ENCODE measurements around the gene ECHDC3. TPM values are rescaled to one million over a fixed set of nuclear protein-coding genes. Genes with fewer than 3 reads are reported as not detected.

ECHDC3 gene
- total and polyA plus RNA-seq, 7 donors = 4.8 to 21.8 (median 13.8) TPM

GRCh38 chr10:11795101-11795920 lies 53.1 kb downstream of the ECHDC3 start:
- Histone ChIP-seq H3K27me3 (peaks cover 0 to 7% (median 0%) of the 10 kb centered on the region in 3 donors), H3K36me3 (no peaks in the 10 kb centered on the region), H3K9me3 (no peaks in the 10 kb centered on the region), H3K4me1 (no peaks in the 10 kb centered on the region), H3K4me3 (no peak overlapping the region), H3K27ac (no peak overlapping the region)
- no peak for DNase-seq
- 92 to 93% methylated on average over 25 of the region's 25 CpGs for WGBS, 2 donors
- intact Hi-C loops (cut with DNase I) = no loop called here
- no peak for TF ChIP-seq EP300 (IDR thresholded peaks at IDR 0.05)
- TF ChIP-seq POLR2AphosphoS5 (IDR thresholded peaks at IDR 0.05) = no peak
- TF ChIP-seq CTCF (IDR thresholded peaks at IDR 0.05) = no peak
- TF ChIP-seq POLR2A (IDR thresholded peaks at IDR 0.05) = no peak

GRCh38 chr10:11796474-11796873 lies 54.3 kb downstream of the ECHDC3 start:
- H3K9me3 ChIP-seq = no peaks in the 10 kb centered on the region
- H3K27ac ChIP-seq = no peak overlapping the region
- intact Hi-C loops (cut with DNase I) = no loop called here
- peaks cover 0 to 7% (median 0%) of the 10 kb centered on the region in 3 donors for H3K27me3 ChIP-seq
- TF ChIP-seq POLR2A (IDR thresholded peaks at IDR 0.05) (no peak), EP300 (IDR thresholded peaks at IDR 0.05) (no peak), POLR2AphosphoS5 (IDR thresholded peaks at IDR 0.05) (no peak), CTCF (IDR thresholded peaks at IDR 0.05) (no peak)
- H3K4me1 ChIP-seq = no peaks in the 10 kb centered on the region
- no peaks in the 10 kb centered on the region for H3K36me3 ChIP-seq
- no peak for DNase-seq
- H3K4me3 ChIP-seq = no peak overlapping the region
- 83 to 86% methylated on average over 2 of the region's 2 CpGs for WGBS, 2 donors

DNA sequence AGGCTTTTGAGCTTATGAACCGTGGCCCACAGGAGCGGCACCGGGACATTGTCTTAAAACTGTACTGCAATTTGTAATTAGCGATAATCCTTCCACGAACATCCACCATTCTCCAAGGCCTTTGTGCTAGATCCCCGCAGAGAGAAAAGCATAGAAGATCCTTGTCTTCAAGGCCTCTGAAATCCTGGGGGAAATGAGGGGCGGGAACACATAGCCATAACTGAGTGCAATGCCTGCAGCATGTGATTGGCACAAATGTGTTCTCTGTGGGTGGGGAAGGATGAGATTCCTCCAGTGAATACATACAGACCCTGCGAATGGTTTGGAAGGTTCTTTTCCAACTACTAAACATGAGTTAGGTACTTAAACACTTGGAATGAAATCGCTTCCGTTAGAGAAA lies 55.1 kb downstream of the ECHDC3 start:
- TF ChIP-seq EP300 (IDR thresholded peaks at IDR 0.05) (no peak), POLR2AphosphoS5 (IDR thresholded peaks at IDR 0.05) (no peak), POLR2A (IDR thresholded peaks at IDR 0.05) (no peak), CTCF (IDR thresholded peaks at IDR 0.05) (no peak)
- Histone ChIP-seq H3K9me3 (no peaks in the 10 kb centered on the region), H3K4me3 (no peak overlapping the region), H3K4me1 (no peaks in the 10 kb centered on the region), H3K27ac (no peak overlapping the region), H3K36me3 (no peaks in the 10 kb centered on the region), H3K27me3 (no peaks in the 10 kb centered on the region)
- intact Hi-C loops (cut with DNase I) = no loop called here
- no peak for DNase-seq
- WGBS, 2 donors = 95 to 97% methylated on average over 10 of the region's 10 CpGs

DNA sequence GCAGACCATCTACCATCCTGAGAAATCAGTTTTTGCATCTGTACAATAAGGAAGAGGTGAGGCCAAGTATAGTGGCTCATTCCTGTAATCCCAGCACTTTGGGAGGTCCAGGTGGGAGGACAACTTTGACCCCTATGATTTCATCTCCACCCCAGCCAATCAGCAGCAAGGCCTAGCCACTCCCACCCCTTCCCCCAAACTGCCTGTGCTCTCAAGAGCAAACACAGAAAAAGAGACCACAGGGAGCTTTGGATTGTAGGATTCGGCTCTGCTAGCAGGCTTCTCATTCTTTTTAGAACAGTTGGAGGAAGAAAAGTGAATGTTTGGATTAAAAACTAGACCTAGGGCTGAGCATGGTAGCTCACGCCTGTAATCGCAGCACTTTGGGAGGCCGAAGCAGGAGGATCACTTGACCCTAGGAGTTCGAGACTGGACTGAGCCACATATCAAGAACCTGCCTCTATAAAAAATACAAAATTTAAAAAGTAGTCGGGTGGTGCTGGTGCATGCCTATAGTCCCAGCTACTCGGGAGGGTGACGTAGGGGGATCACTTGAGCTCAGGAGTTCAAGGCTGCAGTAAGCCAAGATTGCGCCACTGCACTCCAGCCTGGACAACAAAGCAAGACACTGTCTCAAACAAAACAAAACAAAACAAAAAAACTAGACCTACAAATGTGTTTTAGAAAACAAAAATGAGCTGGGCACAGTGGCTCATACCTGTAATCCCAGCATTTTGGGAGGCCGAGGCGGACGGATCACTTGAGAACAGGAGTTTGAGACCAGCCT lies 55.9 kb downstream of the ECHDC3 start:
- Histone ChIP-seq H3K4me3 (no peak overlapping the region), H3K36me3 (no peaks in the 10 kb centered on the region), H3K27ac (no peak overlapping the region), H3K4me1 (no peaks in the 10 kb centered on the region), H3K9me3 (no peaks in the 10 kb centered on the region), H3K27me3 (no peaks in the 10 kb centered on the region)
- TF ChIP-seq POLR2AphosphoS5 (IDR thresholded peaks at IDR 0.05) (no peak), EP300 (IDR thresholded peaks at IDR 0.05) (no peak), CTCF (IDR thresholded peaks at IDR 0.05) (no peak), POLR2A (IDR thresholded peaks at IDR 0.05) (no peak)
- DNase-seq = no peak
- 91 to 93% methylated on average over 12 of the region's 12 CpGs for WGBS, 2 donors
- intact Hi-C loops (cut with DNase I) = no loop called here
